MM.1S (cell line): ENCODE results near the gene PAXX.
"Not testable (repeated sequence)": the region's sequence is repeated elsewhere in the genome, so short reads cannot be mapped to it uniquely, and the experiment has no call there.

Source experiments
- DNase-seq: peaks from one replicate; pipeline ENCODE4 v3.0.0-alpha.2; 2015
- H2AFZ ChIP-seq: fragments of 300-600 bp; sonication (generic); 2 replicates; pipeline ENCODE4 v1.6.0; 2016; ENCODE audit warnings: antibody characterized with exemption, low read length
- H3F3A ChIP-seq: fragments of 300-600 bp; sonication (generic); 2 replicates; pipeline ENCODE4 v1.6.1; 2016; ENCODE audit warnings: mild to moderate bottlenecking, antibody characterized with exemption, low read length, moderate library complexity, mixed read lengths; ENCODE audit not compliant: insufficient read depth
- H3K27ac ChIP-seq: fragments of 300-600 bp; sonication (generic); 2 replicates; pipeline ENCODE4 v1.5.1; 2016; ENCODE audit warnings: mild to moderate bottlenecking, low read length
- H3K27me3 ChIP-seq: fragments of 300-600 bp; sonication (generic); replicated peaks from 2 replicates; pipeline ENCODE4 v1.6.0; 2016; ENCODE audit warnings: low read length; ENCODE audit not compliant: insufficient read depth
- H3K36me3 ChIP-seq: fragments of 300-600 bp; sonication (generic); replicated peaks from 2 replicates; pipeline ENCODE4 v1.6.1; 2016; ENCODE audit warnings: mild to moderate bottlenecking, low read length, mixed read lengths; ENCODE audit not compliant: insufficient read depth
- H3K4me1 ChIP-seq: fragments of 300-600 bp; sonication (generic); 2 replicates; pipeline ENCODE4 v1.6.1; 2016; ENCODE audit warnings: low read length, mixed read lengths
- H3K4me2 ChIP-seq: fragments of 300-600 bp; sonication (generic); 2 replicates; pipeline ENCODE4 v1.6.0; 2016; ENCODE audit warnings: low read depth, low read length
- H3K4me3 ChIP-seq: fragments of 300-600 bp; sonication (generic); 2 replicates; pipeline ENCODE4 v1.5.1; 2016; ENCODE audit warnings: low read length, mixed read lengths
- H3K79me2 ChIP-seq: fragments of 300-600 bp; sonication (generic); 2 replicates; pipeline ENCODE4 v1.6.1; 2016; ENCODE audit warnings: mixed run types, low read length, mixed read lengths
- H3K9ac ChIP-seq: fragments of 300-600 bp; sonication (generic); 2 replicates; pipeline ENCODE4 v1.6.1; 2016; ENCODE audit warnings: low read length, mixed read lengths
- H3K9me2 ChIP-seq: fragments of 300-600 bp; sonication (generic); replicated peaks from 2 replicates; pipeline ENCODE4 v1.6.1; 2016; ENCODE audit warnings: mild to moderate bottlenecking, low read length, mixed read lengths; ENCODE audit not compliant: insufficient read depth
- H3K9me3 ChIP-seq: fragments of 300-600 bp; sonication (generic); replicated peaks from 2 replicates; pipeline ENCODE4 v1.6.1; 2016; ENCODE audit warnings: mild to moderate bottlenecking, low read length, mixed read lengths; ENCODE audit not compliant: insufficient read depth
- H4K20me1 ChIP-seq: fragments of 300-600 bp; sonication (generic); 2 replicates; pipeline ENCODE4 v1.6.1; 2016; ENCODE audit warnings: mild to moderate bottlenecking, low read length, moderate library complexity, mixed read lengths; ENCODE audit not compliant: insufficient read depth
- CTCF ChIP-seq: fragments of 300-600 bp; sonication (generic); IDR thresholded peaks from 2 replicates; pipeline ENCODE4 v1.5.1; 2016; ENCODE audit warnings: antibody characterized with exemption, low read length, mixed read lengths
- EZH2 ChIP-seq: fragments of 300-600 bp; sonication (generic); optimal IDR thresholded peaks from 2 replicates; pipeline ENCODE3; 2017; ENCODE audit warnings: low read depth, mild to moderate bottlenecking, antibody characterized with exemption, low read length, mixed read lengths
- EZH2phosphoT487 ChIP-seq: fragments of 300-600 bp; sonication (generic); IDR thresholded peaks from 2 replicates; pipeline ENCODE4 v1.6.1; 2018; ENCODE audit warnings: antibody characterized with exemption, low read length

Gene PAXX

GRCh38 chr9:137002646-137003041 is 10.4 kb downstream of the PAXX start:
- Histone ChIP-seq H3K4me3 (no peak overlapping the region), H3K9ac (no peak overlapping the region), H3K4me2 (no peak overlapping the region), H3K79me2 (no peaks in the 10 kb centered on the region), H3K27me3 (peaks cover 59% of the 10 kb centered on the region), H3F3A (peaks cover 2% of the 10 kb centered on the region; the same call in 1 of the 2 replicates), H3K36me3 (no peaks in the 10 kb centered on the region), H3K27ac (no peak overlapping the region), H2AFZ (no peak overlapping the region), H3K9me2 (no peaks in the 10 kb centered on the region), H4K20me1 (no peaks in the 10 kb centered on the region), H3K4me1 (peaks cover 2% of the 10 kb centered on the region; the same call in 1 of the 2 replicates), H3K9me3 (no peaks in the 10 kb centered on the region)
- DNase-seq, result no peak
- TF ChIP-seq CTCF (no peak), EZH2phosphoT487 (no peak), EZH2 (no peak)

GRCh38 chr9:137004285-137004684 is 12.1 kb downstream of the PAXX start:
- peaks cover 60% of the 10 kb centered on the region for H3K27me3 ChIP-seq
- not testable (repeated sequence) for H3K9me3 ChIP-seq, H3K36me3 ChIP-seq, H3K27ac ChIP-seq, H3K4me1 ChIP-seq, H4K20me1 ChIP-seq, H3K4me3 ChIP-seq, H3K4me2 ChIP-seq, H3K9ac ChIP-seq, H3F3A ChIP-seq, H3K9me2 ChIP-seq, DNase-seq, H3K79me2 ChIP-seq, H2AFZ ChIP-seq
- peak; percentile 15; the same call in 1 of the 2 replicates for TF ChIP-seq CTCF

GRCh38 chr9:137006116-137007003 is 14.1 kb downstream of the PAXX start:
- no peaks in the 10 kb centered on the region for H4K20me1 ChIP-seq
- H3K27me3 ChIP-seq, result peaks cover 57% of the 10 kb centered on the region
- H3K4me2 ChIP-seq, result no peak overlapping the region
- no peaks in the 10 kb centered on the region for H3K36me3 ChIP-seq
- H3K9ac ChIP-seq, result no peak overlapping the region
- no peaks in the 10 kb centered on the region for H3K79me2 ChIP-seq
- DNase-seq, result no peak
- TF ChIP-seq CTCF (no peak), EZH2 (no peak), EZH2phosphoT487 (no peak)
- H3F3A ChIP-seq, result no peaks in the 10 kb centered on the region
- no peak overlapping the region for H3K27ac ChIP-seq
- no peaks in the 10 kb centered on the region for H3K4me1 ChIP-seq
- no peaks in the 10 kb centered on the region for H3K9me2 ChIP-seq
- H3K9me3 ChIP-seq, result no peaks in the 10 kb centered on the region
- H3K4me3 ChIP-seq, result no peak overlapping the region
- no peak overlapping the region for H2AFZ ChIP-seq
